NCI-H510A treated with DMSO at 0.1 percent for 48 hours (cell line): Measurements from ENCODE around the gene CATSPERE.
A peak's percentile ranks its signal among the peaks of the same experiment; 100 is the strongest.
"Not testable (repeated sequence)": the region's sequence is repeated elsewhere in the genome, so short reads cannot be mapped to it uniquely, and the experiment has no call there.

Experiments used
- DNase-seq: peaks from one replicate; lab custom pipeline; 2025; lab: John Stamatoyannopoulos, UW

Gene CATSPERE

GRCh38 chr1:244636488-244637259 is 175.6 kb downstream of the CATSPERE start:
- no peak for DNase-seq

GRCh38 chr1:244639561-244639960 is 178.5 kb downstream of the CATSPERE start:
- no peak for DNase-seq

GRCh38 chr1:244640917-244641316 is 179.8 kb downstream of the CATSPERE start:
- DNase-seq = no peak

GRCh38 chr1:244642526-244642925 is 181.5 kb downstream of the CATSPERE start:
- DNase-seq = no peak

- DNase-seq = no peak
These were observed 181.9 kb downstream of the CATSPERE start for GRCh38 chr1:244642988-244643387.

GRCh38 chr1:244645414-244645813 is 184.3 kb downstream of the CATSPERE start:
- no peak for DNase-seq

- DNase-seq = no peak
These were observed 184.8 kb downstream of the CATSPERE start for GRCh38 chr1:244645890-244646289.

GRCh38 chr1:244647819-244648218 is 186.7 kb downstream of the CATSPERE start:
- no peak for DNase-seq

GRCh38 chr1:244651956-244652622 is 191.0 kb downstream of the CATSPERE start:
- no peak for DNase-seq

- DNase-seq = peak; percentile 81
These were observed 191.8 kb downstream of the CATSPERE start, which contains the start of gene DESI2 for GRCh38 chr1:244652623-244653438. Gene DESI2 (plus strand): TSS chr1:244653126. CDS start chr1:244653314, 188 bp downstream.

- no peak for DNase-seq
These were observed 192.5 kb downstream of the CATSPERE start for GRCh38 chr1:244653439-244654107.

GRCh38 chr1:244654108-244655038 is 193.3 kb downstream of the CATSPERE start:
- no peak for DNase-seq

GRCh38 chr1:244655186-244655585 is 194.1 kb downstream of the CATSPERE start:
- no peak for DNase-seq

GRCh38 chr1:244657421-244657820 is 196.3 kb downstream of the CATSPERE start:
- no peak for DNase-seq

GRCh38 chr1:244659694-244660093 is 198.6 kb downstream of the CATSPERE start:
- DNase-seq = no peak

- DNase-seq = no peak
These were observed 199.5 kb downstream of the CATSPERE start for GRCh38 chr1:244660595-244660994.

- not testable (repeated sequence) for DNase-seq
These were observed 200.7 kb downstream of the CATSPERE start for GRCh38 chr1:244661569-244662312.

GRCh38 chr1:244662599-244662998 is 201.5 kb downstream of the CATSPERE start:
- no peak for DNase-seq

- no peak for DNase-seq
These were observed 203.3 kb downstream of the CATSPERE start for GRCh38 chr1:244664353-244664752.

- no peak for DNase-seq
These were observed 204.7 kb downstream of the CATSPERE start for GRCh38 chr1:244665771-244666217.
